Measurements from ENCODE around the gene WNK2. TPM values are rescaled to one million over a fixed set of nuclear protein-coding genes. Genes with fewer than 3 reads are reported as not detected.

Gene WNK2
- total and polyA plus RNA-seq, 2 of the 4 experiments (the other 2 are of a cell fraction) = not detected

- 57% methylated on average over 6 of the region's 26 CpGs; no CpG with 5 or more reads in 1 of the 2 experiments for WGBS, 2 experiments (ENCODE audit: extremely low coverage in 2 of 2, insufficient read length in 1 of 2)
- no peak overlapping the region for H3K23ac ChIP-seq (ENCODE audit: low read depth, low read length)
- H3K27ac ChIP-seq (ENCODE audit: insufficient read depth, low read length) = no peak overlapping the region
- no peak overlapping the region for H3K18ac ChIP-seq (ENCODE audit: low read depth, low read length)
- H4K20me1 ChIP-seq (ENCODE audit: insufficient read depth, low read length) = no peaks in the 10 kb centered on the region
- H3K4ac ChIP-seq (ENCODE audit: low read depth, low read length) = no peak overlapping the region
- no peak overlapping the region for H2AK5ac ChIP-seq (ENCODE audit: low read depth, low read length)
- no peak overlapping the region for H3K4me3 ChIP-seq (ENCODE audit: insufficient read depth, low read depth, low read length)
- dilution Hi-C loops (cut with HindIII; ENCODE audit: low sequenced_read_pairs, unreplicated experiment) = no loop called here
- H4K8ac ChIP-seq (ENCODE audit: low read depth in 2 of 2, low read length in 2 of 2) = no peak overlapping the region
- no peak overlapping the region for H2AFZ ChIP-seq (replicated peaks; ENCODE audit: low read length, poor library complexity)
- H2AK9ac ChIP-seq (replicated peaks; ENCODE audit: low read depth, low read length, poor library complexity) = no peak overlapping the region
- no peak overlapping the region for H2BK15ac ChIP-seq (ENCODE audit: low read depth, low read length)
- no TSS peak for BruUV-seq (replicated peaks)
- H3K36me3 ChIP-seq (ENCODE audit: control insufficient read depth, insufficient read depth, low read length) = no peaks in the 10 kb centered on the region
- H3K4me1 ChIP-seq (ENCODE audit: control insufficient read depth, insufficient read depth, low read length) = no peaks in the 10 kb centered on the region
- intact Hi-C loops (cut with micrococcal nuclease) = no loop called here
- ATAC-seq (ENCODE audit: low read depth) = no peak
- H3K14ac ChIP-seq (replicated peaks; ENCODE audit: low read depth, low read length) = no peak overlapping the region
- H3K9ac ChIP-seq (ENCODE audit: low read depth, low read length) = no peak overlapping the region
- no peak overlapping the region for H2BK120ac ChIP-seq (ENCODE audit: low read depth, low read length)
- H4K5ac ChIP-seq (ENCODE audit: low read depth, low read length) = no peak overlapping the region
- H3K9me3 ChIP-seq (ENCODE audit: control insufficient read depth, insufficient read depth, low read length) = no peaks in the 10 kb centered on the region
- H3K56ac ChIP-seq (ENCODE audit: extremely low read depth, insufficient read depth, low read length) = no peak overlapping the region
- CTCF ChIA-PET = interaction anchor here (0.6 kb wide), 1 partner anchor 328 kb away, joined by 5 read pairs; no protein-coding TSS in a partner anchor
- in situ Hi-C loops (cut with MboI; ENCODE audit: low sequenced_read_pairs) = loop anchor here (25.0 kb wide), 2 partner anchors 113 to 287 kb away; no protein-coding TSS in a partner anchor
- TF ChIP-seq RCOR1 (IDR thresholded peaks at IDR 0.05; ENCODE audit: insufficient replicate concordance, low read length) (no peak), POLR2A (IDR thresholded peaks at IDR 0.05; ENCODE audit: low read depth, low read length) (no peak), MAZ (IDR thresholded peaks at IDR 0.05; ENCODE audit: borderline replicate concordance, low read depth, low read length) (no peak), CEBPB (IDR thresholded peaks at IDR 0.05; ENCODE audit: low read depth, low read length) (no peak), SMC3 (IDR thresholded peaks at IDR 0.05; ENCODE audit: low read depth, low read length) (no peak)
- POLR2A ChIA-PET (ENCODE audit: unreplicated experiment) = no interaction called here
- H2BK5ac ChIP-seq (ENCODE audit: low read depth, low read length, poor library complexity, severe bottlenecking) = no peak overlapping the region
- H4K91ac ChIP-seq (ENCODE audit: insufficient read depth, low read depth, low read length) = no peak overlapping the region
- H3K9me1 ChIP-seq (ENCODE audit: insufficient read depth, low read length) = no peaks in the 10 kb centered on the region
- H3K4me2 ChIP-seq (ENCODE audit: low read depth, low read length) = no peak overlapping the region
- no peak for DNase-seq
- peaks cover 7% of the 10 kb centered on the region; the same call in 1 of the 2 replicates for H3K27me3 ChIP-seq (ENCODE audit: control insufficient read depth, insufficient read depth, low read length)
- H2BK20ac ChIP-seq (ENCODE audit: low read depth, low read length) = no peak overlapping the region
- H3K79me1 ChIP-seq (ENCODE audit: low read depth in 1 of 2, low read length in 2 of 2) = no peaks in the 10 kb centered on the region
These were observed 115.7 kb downstream of the WNK2 start for GRCh38 chr9:93299418-93300174.

Measured in IMR-90 (cell line).